H1 (cell line): ENCODE results near the gene NMD3. TPM values are rescaled to one million over a fixed set of nuclear protein-coding genes. Genes with fewer than 3 reads are reported as not detected.
A peak's percentile ranks its signal among the peaks of the same experiment; 100 is the strongest.

Source experiments
- CTCF ChIA-PET: fragments of 300-600 bp; sonication (Branson Sonifier 250); formaldehyde crosslinking; loops from one replicate; lab custom pipeline; 2021; ENCODE audit not compliant: partially characterized antibody; lab: Charles Lee
- POLR2A ChIA-PET: fragments of 300-600 bp; sonication (Branson Sonifier 250); formaldehyde crosslinking; loops from one replicate; lab custom pipeline; 2021; ENCODE audit warnings: inconsistent platforms; ENCODE audit not compliant: partially characterized antibody; lab: Charles Lee
- DNase-seq, 2 experiments: peaks; one replicate each; pipeline versions ENCODE4 v3.0.0 to v3.0.0-alpha.2; 2010 to 2022; ENCODE audit warnings: low spot score in 2 of 2, low read depth in 1 of 2, mixed read lengths in 1 of 2
- FAIRE-seq: peaks from 2 replicates; lab custom pipeline; 2011; peaks lifted over from hg19 to GRCh38; lab: Jason Lieb, UNC
- H2AFZ ChIP-seq: 2 replicates; pipeline ENCODE4 v1.8.1; 2012; ENCODE audit warnings: low read length, inconsistent platforms
- H2AK5ac ChIP-seq: 2 replicates; pipeline ENCODE4 v1.6.1; 2013; ENCODE audit warnings: low read depth, low read length
- H2BK120ac ChIP-seq: replicated peaks from 2 replicates; pipeline ENCODE3; 2013; ENCODE audit warnings: low read depth, low read length, inconsistent platforms
- H2BK12ac ChIP-seq: 2 replicates; pipeline ENCODE4 v1.6.1; 2013; ENCODE audit warnings: low read depth, low read length
- H2BK15ac ChIP-seq: 2 replicates; pipeline ENCODE4 v1.6.1; 2013; ENCODE audit warnings: low read length
- H2BK20ac ChIP-seq: 2 replicates; pipeline ENCODE4 v1.6.1; 2013; ENCODE audit warnings: low read length
- H2BK5ac ChIP-seq: 2 replicates; pipeline ENCODE4 v1.6.1; 2013; ENCODE audit warnings: low read depth, low read length
- H3K14ac ChIP-seq: 2 replicates; pipeline ENCODE4 v1.6.1; 2013; ENCODE audit warnings: inconsistent platforms; ENCODE audit not compliant: insufficient read length
- H3K18ac ChIP-seq: 2 replicates; pipeline ENCODE4 v1.6.1; 2013; ENCODE audit warnings: low read length; ENCODE audit errors: extremely low read depth
- H3K23ac ChIP-seq: 2 replicates; pipeline ENCODE4 v1.6.1; 2013; ENCODE audit warnings: inconsistent platforms; ENCODE audit not compliant: insufficient read length
- H3K23me2 ChIP-seq: 2 replicates; pipeline ENCODE4 v1.6.1; 2013; ENCODE audit warnings: low read depth, low read length
- H3K27ac ChIP-seq: 2 replicates; pipeline ENCODE4 v1.6.1; 2011; ENCODE audit warnings: low read depth, low read length, inconsistent platforms
- H3K27me3 ChIP-seq, 4 experiments: replicated peaks in 1 of 4; 1 replicate in 1 of 4; 2 replicates in 3 of 4; pipeline versions ENCODE4 v1.6.1 to v1.8.1; 2011 to 2013; ENCODE audit warnings: low read length in 3 of 4, mild to moderate bottlenecking in 3 of 4, inconsistent platforms in 2 of 4, mixed read lengths in 2 of 4, moderate library complexity in 1 of 4; ENCODE audit not compliant: control insufficient read depth in 3 of 4, insufficient read depth in 3 of 4; ENCODE audit errors: extremely low read depth in 1 of 4
- H3K36me3 ChIP-seq, 4 experiments: 2 replicates each; pipeline versions ENCODE4 v1.6.1 to v1.8.1; 2011 to 2013; ENCODE audit warnings: mild to moderate bottlenecking in 4 of 4, low read length in 3 of 4, moderate library complexity in 2 of 4, control low read depth in 1 of 4, inconsistent platforms in 1 of 4; ENCODE audit not compliant: insufficient read depth in 4 of 4, control insufficient read depth in 2 of 4
- H3K4ac ChIP-seq: replicated peaks from 2 replicates; pipeline ENCODE3; 2013; ENCODE audit warnings: low read length, low read depth, mixed read lengths, inconsistent platforms; ENCODE audit not compliant: insufficient read length
- H3K4me1 ChIP-seq, 4 experiments: replicated peaks in 1 of 4; 1 replicate in 1 of 4; 2 replicates in 3 of 4; pipeline versions ENCODE4 v1.6.1 to v1.8.1; 2011 to 2013; ENCODE audit warnings: low read length in 3 of 4, inconsistent platforms in 2 of 4, mixed read lengths in 1 of 4; ENCODE audit not compliant: insufficient read depth in 4 of 4, control insufficient read depth in 3 of 4
- H3K4me2 ChIP-seq, 2 experiments: 2 replicates each; pipeline versions ENCODE4 v1.6.1 to v1.8.1; 2011 to 2013; ENCODE audit warnings: low read depth in 2 of 2, low read length in 2 of 2, control low read depth in 1 of 2, inconsistent platforms in 1 of 2, mild to moderate bottlenecking in 1 of 2; ENCODE audit not compliant: insufficient read depth in 1 of 2
- H3K4me3 ChIP-seq, 4 experiments: fragments of 200-600, 300-600 bp in 1 of 4; sonication (generic), shearing (Covaris generic), sonication (Bioruptor Twin) in 1 of 4; 2 replicates each; pipeline versions ENCODE4 v1.5.1 to v1.8.1; 2011 to 2016; ENCODE audit warnings: low read length in 4 of 4, low read depth in 3 of 4, control low read depth in 2 of 4, inconsistent platforms in 2 of 4, mild to moderate bottlenecking in 2 of 4, mixed read lengths in 1 of 4, moderate library complexity in 1 of 4; ENCODE audit not compliant: insufficient read depth in 2 of 4; ENCODE audit errors: extremely low read depth in 1 of 4
- H3K56ac ChIP-seq: replicated peaks from 2 replicates; pipeline ENCODE3; 2013; ENCODE audit warnings: low read depth, mild to moderate bottlenecking, mixed read lengths, low read length, inconsistent platforms; ENCODE audit not compliant: insufficient read length
- H3K79me1 ChIP-seq: 2 replicates; pipeline ENCODE4 v1.6.1; 2013; ENCODE audit warnings: low read depth, low read length, control low read depth
- H3K79me2 ChIP-seq, 2 experiments: 2 replicates each; pipeline versions ENCODE4 v1.6.1 to v1.8.1; 2012 to 2013; ENCODE audit warnings: low read length in 2 of 2, mild to moderate bottlenecking in 2 of 2, inconsistent platforms in 1 of 2; ENCODE audit not compliant: insufficient read depth in 2 of 2, control insufficient read depth in 1 of 2
- H3K9ac ChIP-seq, 4 experiments: replicated peaks in 1 of 4; 1 replicate in 1 of 4; 2 replicates in 3 of 4; pipeline versions ENCODE4 v1.6.1 to v1.8.1; 2011 to 2013; ENCODE audit warnings: low read depth in 3 of 4, low read length in 3 of 4, control low read depth in 2 of 4, mild to moderate bottlenecking in 2 of 4, moderate library complexity in 2 of 4, inconsistent platforms in 1 of 4; ENCODE audit errors: extremely low read depth in 1 of 4
- H3K9me3 ChIP-seq, 2 experiments: 2 replicates each; pipeline versions ENCODE4 v1.6.1 to v1.8.1; 2012 to 2013; ENCODE audit warnings: mild to moderate bottlenecking in 2 of 2, moderate library complexity in 2 of 2, control low read depth in 1 of 2, inconsistent platforms in 1 of 2, low read depth in 1 of 2, low read length in 1 of 2, mixed read lengths in 1 of 2; ENCODE audit not compliant: insufficient read depth in 2 of 2
- H4K20me1 ChIP-seq, 2 experiments: replicated peaks in 1 of 2; 2 replicates each; pipeline versions ENCODE3 to v1.8.1; 2011 to 2013; ENCODE audit warnings: inconsistent platforms in 2 of 2, low read length in 2 of 2, mild to moderate bottlenecking in 1 of 2; ENCODE audit not compliant: insufficient read depth in 2 of 2, control insufficient read depth in 1 of 2
- H4K5ac ChIP-seq: 2 replicates; pipeline ENCODE4 v1.6.1; 2013; ENCODE audit warnings: low read length, low read depth, mixed read lengths, inconsistent platforms; ENCODE audit not compliant: insufficient read length
- H4K8ac ChIP-seq: 2 replicates; pipeline ENCODE4 v1.8.0; 2013; ENCODE audit warnings: mild to moderate bottlenecking, moderate library complexity, low read length, inconsistent platforms; ENCODE audit not compliant: insufficient read depth; ENCODE audit errors: extremely low read depth
- H4K91ac ChIP-seq: replicated peaks from 2 replicates; pipeline ENCODE3; 2013; ENCODE audit warnings: low read length, mixed read lengths, inconsistent platforms; ENCODE audit not compliant: insufficient read length
- CBX5 ChIP-seq: fragments of 300-800, 300-1000 bp; sonication (generic); IDR thresholded peaks from 2 replicates; pipeline ENCODE4 v1.7.1; 2016; ENCODE audit warnings: antibody characterized with exemption, low read length, low read depth
- CEBPB ChIP-seq: IDR thresholded peaks from 2 replicates; pipeline ENCODE4 v1.6.1; 2012; ENCODE audit warnings: low read depth, low read length
- EZH2 ChIP-seq: fragments of 200-600 bp; sonication (generic); IDR thresholded peaks from 2 replicates; pipeline ENCODE4 v1.7.1; 2012; ENCODE audit warnings: low read depth, mild to moderate bottlenecking, moderate library complexity, low read length, inconsistent platforms; ENCODE audit not compliant: severe bottlenecking
- KDM5A ChIP-seq: fragments of 200-600 bp; IDR thresholded peaks from 2 replicates; pipeline ENCODE4 v1.7.1; 2012; ENCODE audit warnings: mild to moderate bottlenecking, low read length, inconsistent platforms, mixed read lengths
- SAP30 ChIP-seq: fragments of 300-600 bp; sonication (generic); IDR thresholded peaks from 2 replicates; pipeline ENCODE4 v1.7.1; 2012; ENCODE audit warnings: low read length, moderate library complexity, mild to moderate bottlenecking, inconsistent platforms; ENCODE audit not compliant: insufficient read depth, insufficient replicate concordance
- SIN3A ChIP-seq, 2 experiments: IDR thresholded peaks in 1 of 2; conservative IDR thresholded peaks in 1 of 2; 2 replicates each; pipeline ENCODE4 v1.6.1; 2011 to 2012; ENCODE audit warnings: low read length in 2 of 2, improper control_type of control experiment in 1 of 2, low read depth in 1 of 2, mild to moderate bottlenecking in 1 of 2
- WGBS, 2 experiments: shearing (Covaris generic) in 1 of 2; methylation state at CpG; one replicate each; pipeline versions ENCODE4 v1.1.6 to v1.1.7; 2013 to 2015; ENCODE audit warnings: low lambda C conversion rate in 2 of 2, mixed read lengths in 2 of 2, inconsistent platforms in 1 of 2, low coverage in 1 of 2, missing lambda C conversion rate in 1 of 2; ENCODE audit not compliant: insufficient replicate concordance in 2 of 2, insufficient coverage in 1 of 2, insufficient read length in 1 of 2; ENCODE audit errors: extremely low coverage in 1 of 2, missing lambda C conversion rate in 1 of 2; 5-methylcytosine and 5-hydroxymethylcytosine counted together
- polyA plus RNA-seq, 7 experiments: library from polyadenylated mRNA; depleted of rRNA in 3 of 7; stranded (reverse) in 5 of 7; unstranded in 2 of 7; fragments of >200 nt in 5 of 7; fragments of 200-250 nt in 2 of 7; gene quantifications; 1 replicate in 5 of 7; 2 replicates in 1 of 7; 4 replicates in 1 of 7; pipeline versions ENCODE4 v1.2.1 to v1.2.3, GENCODE V29; 2011 to 2013; ENCODE audit warnings: missing spikeins in 2 of 7, mixed read lengths in 2 of 7
- total RNA-seq: library from RNA; stranded (reverse); fragmentation: NEBNext Ultra II Directional; extraction: Animal tissue kit (Norgen Biotek cat#: 25700); gene quantifications from 2 replicates; pipeline ENCODE4 v1.2.1, GENCODE V29; 2021

The NMD3 gene
- total and polyA plus RNA-seq, 2 of the 8 experiments (the other 6 are each of a cell fraction or from before 2014, with no cell fraction given): 12.1 to 64.2 TPM

GRCh38 chr3:161217496-161217895 lies 3.6 kb upstream of the NMD3 start:
- Histone ChIP-seq H2BK12ac (no peak overlapping the region), H3K79me2 (peaks cover 5 to 10% of the 10 kb centered on the region in 2 experiments), H2BK20ac (no peak overlapping the region), H2BK120ac (no peak overlapping the region), H3K4me2 (no peak overlapping the region), H3K4me1 (peaks cover 0 to 3% (median 0%) of the 10 kb centered on the region in 4 experiments; a peak in 2 of 7 replicates), H3K79me1 (no peaks in the 10 kb centered on the region), H3K18ac (no peak overlapping the region), H3K27ac (no peak overlapping the region), H4K91ac (no peak overlapping the region), H3K14ac (no peak overlapping the region), H2AK5ac (no peak overlapping the region), H3K27me3 (peaks cover 0 to 1% (median 0%) of the 10 kb centered on the region in 4 experiments; a peak in 1 of 7 replicates), H2AFZ (peak overlapping the region; percentile 71; the same call in 1 of the 2 replicates), H3K4ac (no peak overlapping the region), H4K20me1 (no peaks in the 10 kb centered on the region), H3K9ac (no peak overlapping the region), H4K5ac (no peak overlapping the region), H3K56ac (no peak overlapping the region), H3K36me3 (no peaks in the 10 kb centered on the region), H4K8ac (no peak overlapping the region), H3K23ac (no peak overlapping the region), H3K9me3 (no peaks in the 10 kb centered on the region), H2BK5ac (no peak overlapping the region)
- no peak for FAIRE-seq
- ChIA-PET CTCF (interaction anchor here (1.2 to 1.4 kb wide), 2 partner anchors 57 to 103 kb away, joined by 3 to 5 read pairs; no protein-coding TSS in a partner anchor), POLR2A (interaction anchor here (1.0 kb wide), 1 partner anchor 9 kb away, joined by 3 read pairs; no protein-coding TSS in a partner anchor)
- no peak for DNase-seq
- WGBS, 2 experiments: 93% methylated on average over 5 of the region's 5 CpGs; no CpG with 5 or more reads in 1 of the 2 experiments
- TF ChIP-seq CBX5 (no peak), CEBPB (no peak), SIN3A (conservative IDR thresholded peaks at IDR 0.05 in 1 of 2, IDR thresholded peaks at IDR 0.05 in 1 of 2; ENCODE audit: low read depth in 1 of 2, low read length in 2 of 2) (no peak), SAP30 (no peak), EZH2 (no peak), KDM5A (no peak)
- TF ChIP-seq, all 59 proteins: peak for 0
- Histone ChIP-seq H2BK15ac (no peak overlapping the region), H3K4me3 (no peak overlapping the region), H3K23me2 (no peaks in the 10 kb centered on the region; the same call in 1 of the 2 replicates)
